ENCODE data around the gene HNF4A. TPM values are rescaled to one million over a fixed set of nuclear protein-coding genes. Genes with fewer than 3 reads are reported as not detected.

The HNF4A gene
- total RNA-seq, 2 donors from 2014 or later = 28.3 to 28.5 TPM

- no peaks in the 10 kb centered on the region for H3K27me3 ChIP-seq
- DNase-seq = no peak
- no peak overlapping the region for H3K27ac ChIP-seq
- 80 to 90% methylated on average over 10 of the region's 10 CpGs for WGBS, 2 donors
- H3K4me1 ChIP-seq = no peaks in the 10 kb centered on the region
- H3K36me3 ChIP-seq (replicated peaks in 1 of 2; ENCODE audit: insufficient read depth in 1 of 2, low read depth in 2 of 2) = peaks cover 0 to 10% of the 10 kb centered on the region in 2 donors
- no peak overlapping the region for H3K4me3 ChIP-seq
- TF ChIP-seq POLR2A (IDR thresholded peaks at IDR 0.05) (no peak), CTCF (IDR thresholded peaks at IDR 0.05) (no peak)
- ATAC-seq = no peak
- no peaks in the 10 kb centered on the region for H3K9me3 ChIP-seq
- intact Hi-C loops (cut with DNase I) = no loop called here
These were observed 71.6 kb downstream of the HNF4A start for GRCh38 chr20:44426879-44427790.

- Histone ChIP-seq H3K4me1 (no peaks in the 10 kb centered on the region), H3K36me3 (replicated peaks in 1 of 2; ENCODE audit: insufficient read depth in 1 of 2, low read depth in 2 of 2) (peaks cover 0 to 9% of the 10 kb centered on the region in 2 donors), H3K27ac (no peak overlapping the region), H3K9me3 (no peaks in the 10 kb centered on the region), H3K27me3 (no peaks in the 10 kb centered on the region), H3K4me3 (no peak overlapping the region)
- DNase-seq (no peak), ATAC-seq (no peak)
- intact Hi-C loops (cut with DNase I) = no loop called here
- WGBS, 2 donors = 87 to 90% methylated on average over 3 of the region's 3 CpGs
- no peak for TF ChIP-seq POLR2A (IDR thresholded peaks at IDR 0.05)
- TF ChIP-seq CTCF (IDR thresholded peaks at IDR 0.05) = no peak
These were observed 72.3 kb downstream of the HNF4A start for GRCh38 chr20:44427804-44428173.

GRCh38 chr20:44428174-44429016, 72.9 kb downstream of the HNF4A start:
- Histone ChIP-seq H3K36me3 (replicated peaks in 1 of 2; ENCODE audit: insufficient read depth in 1 of 2, low read depth in 2 of 2) (peaks cover 0 to 9% of the 10 kb centered on the region in 2 donors), H3K27me3 (no peaks in the 10 kb centered on the region), H3K4me3 (no peak overlapping the region), H3K27ac (no peak overlapping the region), H3K9me3 (no peaks in the 10 kb centered on the region), H3K4me1 (no peaks in the 10 kb centered on the region)
- intact Hi-C loops (cut with DNase I) = no loop called here
- DNase-seq = no peak
- 86 to 93% methylated on average over 7 to 8 of the region's 8 CpGs for WGBS, 2 donors
- no peak for ATAC-seq
- TF ChIP-seq CTCF (IDR thresholded peaks at IDR 0.05) = no peak
- no peak for TF ChIP-seq POLR2A (IDR thresholded peaks at IDR 0.05)

GRCh38 chr20:44429017-44429339, 73.5 kb downstream of the HNF4A start:
- Histone ChIP-seq H3K4me1 (peaks cover 5% of the 10 kb centered on the region), H3K9me3 (no peaks in the 10 kb centered on the region), H3K4me3 (no peak overlapping the region), H3K27me3 (no peaks in the 10 kb centered on the region), H3K27ac (no peak overlapping the region), H3K36me3 (replicated peaks in 1 of 2; ENCODE audit: insufficient read depth in 1 of 2, low read depth in 2 of 2) (peaks cover 0 to 9% of the 10 kb centered on the region in 2 donors)
- ATAC-seq (no peak), DNase-seq (no peak)
- intact Hi-C loops (cut with DNase I) = no loop called here
- TF ChIP-seq CTCF (IDR thresholded peaks at IDR 0.05) (no peak), POLR2A (IDR thresholded peaks at IDR 0.05) (no peak)
- 92 to 97% methylated on average over 2 of the region's 2 CpGs for WGBS, 2 donors

All from body of pancreas (tissue), 4 donors.